HL-60 (cell line): ENCODE results near the gene ALK.

Experiments
- DNase-seq, 2 experiments: peaks; one replicate each; pipeline ENCODE4 v3.0.0-alpha.2; 2010 to 2020; ENCODE audit warnings: low read depth in 1 of 2, low spot score in 1 of 2
- H3K27ac ChIP-seq: fragments of 250-450 bp; sonication (Bioruptor Pico); replicated peaks from 2 replicates; pipeline ENCODE4 v1.5.1; 2020; ENCODE audit warnings: mild to moderate bottlenecking, moderate library complexity
- H3K27me3 ChIP-seq: fragments of 250-450 bp; sonication (Bioruptor Pico); 2 replicates; pipeline ENCODE4 v1.5.1; 2021; ENCODE audit warnings: mild to moderate bottlenecking, moderate library complexity; ENCODE audit not compliant: insufficient read depth, poor library complexity, severe bottlenecking
- H3K4me3 ChIP-seq: replicated peaks from 2 replicates; pipeline ENCODE4 v1.5.1; 2011; ENCODE audit warnings: mild to moderate bottlenecking, control low read depth, low read length; ENCODE audit not compliant: insufficient read depth
- CTCF ChIP-seq: IDR thresholded peaks from one replicate; pipeline ENCODE4 v1.5.1; 2011; ENCODE audit warnings: low read length, control low read depth, inconsistent platforms; ENCODE audit not compliant: insufficient read depth
- GABPA ChIP-seq: IDR thresholded peaks from 2 replicates; pipeline ENCODE4 v1.6.1; 2012; ENCODE audit warnings: low read depth
- POLR2AphosphoS5 ChIP-seq: IDR thresholded peaks from 2 replicates; pipeline ENCODE4 v1.6.1; 2012; ENCODE audit warnings: low read depth
- SPI1 ChIP-seq: IDR thresholded peaks from 2 replicates; pipeline ENCODE4 v1.6.1; 2012; ENCODE audit warnings: low read depth, mild to moderate bottlenecking, borderline replicate concordance
- TF ChIP-seq, protein P1 (sequence below): IDR thresholded peaks from 2 replicates; pipeline ENCODE4 v1.6.1; 2012; ENCODE audit warnings: low read depth; ENCODE audit not compliant: insufficient replicate concordance

Gene ALK

GRCh38 chr2:29599946-29600345, 321.4 kb downstream of the ALK start:
- no peak for DNase-seq
- TF ChIP-seq SPI1, result no peak
- TF ChIP-seq, protein P1, sequence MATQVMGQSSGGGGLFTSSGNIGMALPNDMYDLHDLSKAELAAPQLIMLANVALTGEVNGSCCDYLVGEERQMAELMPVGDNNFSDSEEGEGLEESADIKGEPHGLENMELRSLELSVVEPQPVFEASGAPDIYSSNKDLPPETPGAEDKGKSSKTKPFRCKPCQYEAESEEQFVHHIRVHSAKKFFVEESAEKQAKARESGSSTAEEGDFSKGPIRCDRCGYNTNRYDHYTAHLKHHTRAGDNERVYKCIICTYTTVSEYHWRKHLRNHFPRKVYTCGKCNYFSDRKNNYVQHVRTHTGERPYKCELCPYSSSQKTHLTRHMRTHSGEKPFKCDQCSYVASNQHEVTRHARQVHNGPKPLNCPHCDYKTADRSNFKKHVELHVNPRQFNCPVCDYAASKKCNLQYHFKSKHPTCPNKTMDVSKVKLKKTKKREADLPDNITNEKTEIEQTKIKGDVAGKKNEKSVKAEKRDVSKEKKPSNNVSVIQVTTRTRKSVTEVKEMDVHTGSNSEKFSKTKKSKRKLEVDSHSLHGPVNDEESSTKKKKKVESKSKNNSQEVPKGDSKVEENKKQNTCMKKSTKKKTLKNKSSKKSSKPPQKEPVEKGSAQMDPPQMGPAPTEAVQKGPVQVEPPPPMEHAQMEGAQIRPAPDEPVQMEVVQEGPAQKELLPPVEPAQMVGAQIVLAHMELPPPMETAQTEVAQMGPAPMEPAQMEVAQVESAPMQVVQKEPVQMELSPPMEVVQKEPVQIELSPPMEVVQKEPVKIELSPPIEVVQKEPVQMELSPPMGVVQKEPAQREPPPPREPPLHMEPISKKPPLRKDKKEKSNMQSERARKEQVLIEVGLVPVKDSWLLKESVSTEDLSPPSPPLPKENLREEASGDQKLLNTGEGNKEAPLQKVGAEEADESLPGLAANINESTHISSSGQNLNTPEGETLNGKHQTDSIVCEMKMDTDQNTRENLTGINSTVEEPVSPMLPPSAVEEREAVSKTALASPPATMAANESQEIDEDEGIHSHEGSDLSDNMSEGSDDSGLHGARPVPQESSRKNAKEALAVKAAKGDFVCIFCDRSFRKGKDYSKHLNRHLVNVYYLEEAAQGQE, result no peak
- TF ChIP-seq GABPA, result no peak
- TF ChIP-seq POLR2AphosphoS5, result no peak
- no peak for TF ChIP-seq CTCF

GRCh38 chr2:29598978-29599377, 322.4 kb downstream of the ALK start:
- Histone ChIP-seq H3K27me3 (no peaks in the 10 kb centered on the region), H3K4me3 (no peak overlapping the region), H3K27ac (no peak overlapping the region)
- DNase-seq, result no peak
- TF ChIP-seq POLR2AphosphoS5 (no peak), CTCF (no peak), GABPA (no peak), SPI1 (no peak)
- TF ChIP-seq, protein P1, result no peak

More at GRCh38 chr2:29599946-29600345, 321.4 kb downstream of the ALK start:
- no peaks in the 10 kb centered on the region for H3K27me3 ChIP-seq
- no peak overlapping the region for H3K27ac ChIP-seq
- no peak overlapping the region for H3K4me3 ChIP-seq

- TF ChIP-seq, protein P1, result no peak
- no peak for TF ChIP-seq GABPA
- TF ChIP-seq CTCF, result no peak
- Histone ChIP-seq H3K27me3 (no peaks in the 10 kb centered on the region), H3K4me3 (no peak overlapping the region), H3K27ac (no peak overlapping the region)
- DNase-seq, result no peak
Measured at GRCh38 chr2:29597035-29597434, 324.4 kb downstream of the ALK start.
